Lung (tissue), 12 donors: ENCODE measurements around the gene IZUMO1. TPM values are rescaled to one million over a fixed set of nuclear protein-coding genes. Genes with fewer than 3 reads are reported as not detected.

ENCODE experiments used
- ATAC-seq: fragments of 200-7000 bp; cut with Tn5 transposase; one replicate; pipeline ENCODE4 v1.9.1; 2020; ENCODE audit warnings: moderate number of reproducible peaks; ENCODE audit not compliant: insufficient read depth, low FRiP score
- DNase-seq, 3 donors: peaks; one replicate each; pipeline ENCODE4 v3.0.0-alpha.2; 2013 to 2017
- H3K27ac ChIP-seq, 2 donors: one replicate each; pipeline ENCODE4 v1.5.1; 2013; ENCODE audit warnings: mild to moderate bottlenecking in 2 of 2, moderate library complexity in 2 of 2, control low read depth in 1 of 2, inconsistent platforms in 1 of 2, low read depth in 1 of 2, low read length in 1 of 2
- H3K27me3 ChIP-seq, 3 donors: one replicate each; pipeline ENCODE4 v1.5.1; 2013; ENCODE audit warnings: low read length in 2 of 3; ENCODE audit not compliant: control insufficient read depth in 3 of 3, insufficient read depth in 3 of 3
- H3K36me3 ChIP-seq, 4 donors: one replicate each; pipeline ENCODE4 v1.5.1; 2013; ENCODE audit warnings: low read length in 4 of 4, mild to moderate bottlenecking in 1 of 4, moderate library complexity in 1 of 4; ENCODE audit not compliant: control insufficient read depth in 4 of 4, insufficient read depth in 4 of 4
- H3K4me1 ChIP-seq, 5 donors: one replicate each; pipeline ENCODE4 v1.5.1; 2013; ENCODE audit warnings: low read length in 5 of 5, mild to moderate bottlenecking in 2 of 5, moderate library complexity in 1 of 5; ENCODE audit not compliant: control insufficient read depth in 5 of 5, insufficient read depth in 5 of 5
- H3K4me3 ChIP-seq: one replicate; pipeline ENCODE4 v1.5.1; 2013; ENCODE audit warnings: mild to moderate bottlenecking, control low read depth, moderate library complexity
- H3K9ac ChIP-seq, 2 donors: one replicate each; pipeline ENCODE4 v1.5.1; 2013; ENCODE audit warnings: low read length in 2 of 2, control low read depth in 1 of 2; ENCODE audit not compliant: insufficient read depth in 1 of 2
- H3K9me3 ChIP-seq, 4 donors: one replicate each; pipeline ENCODE4 v1.5.1; 2013; ENCODE audit warnings: low read length in 3 of 4, mild to moderate bottlenecking in 1 of 4, moderate library complexity in 1 of 4; ENCODE audit not compliant: control insufficient read depth in 4 of 4, insufficient read depth in 3 of 4
- WGBS, 2 donors: extraction: QIAGEN DNeasy Blood & Tissue Kit; methylation state at CpG; one replicate each; pipeline ENCODE4 v1.1.7; 2013; 5-methylcytosine and 5-hydroxymethylcytosine counted together
- polyA plus RNA-seq, 2 donors: library from polyadenylated mRNA; stranded (reverse); fragments of 200-250 nt; gene quantifications; one replicate each; pipeline ENCODE4 v1.2.1, GENCODE V29; 2013
- total RNA-seq, 2 donors: library from RNA; depleted of rRNA in 1 of 2; stranded (reverse); fragments of >200 nt in 1 of 2; gene quantifications; one replicate each; pipeline ENCODE4 v1.2.1, GENCODE V29; 2014 to 2021
- TF ChIP-seq, protein P1 (sequence below): IDR thresholded peaks from 2 replicates; pipeline ENCODE4 v1.5.1; 2012; ENCODE audit warnings: mild to moderate bottlenecking; ENCODE audit errors: control extremely low read depth, extremely low read depth
- donor health status: control.
- donor health status: control.
- donor health status: Bipolar disorder and iron deficiency.
- donor health status: healthy.
- donor health status: DM: yes; HTN: yes; CAD: no.

Gene IZUMO1
- total and polyA plus RNA-seq, 4 donors: 0.97 to 3.1 (median 1.8) TPM

- Histone ChIP-seq H3K36me3 (peaks cover 0 to 10% (median 0%) of the 10 kb centered on the region in 4 donors), H3K4me1 (peaks cover 0 to 18% (median 5%) of the 10 kb centered on the region in 5 donors), H3K9ac (peak within 1 kb of the TSS in 1 of 2 donors; percentile 58), H3K27ac (peak within 1 kb of the TSS in 1 of 2 donors; percentile 69), H3K9me3 (no peaks in the 10 kb centered on the region), H3K4me3 (peak within 1 kb of the TSS; percentile 30), H3K27me3 (peaks cover 0 to 10% (median 7%) of the 10 kb centered on the region in 3 donors)
- ATAC-seq: peak; percentile 79
- peak; percentile 73 to 88 (median 87) for DNase-seq
- 1 to 2% methylated on average over 60 to 73 of the region's 73 CpGs for WGBS, 2 donors
- TF ChIP-seq, protein P1, sequence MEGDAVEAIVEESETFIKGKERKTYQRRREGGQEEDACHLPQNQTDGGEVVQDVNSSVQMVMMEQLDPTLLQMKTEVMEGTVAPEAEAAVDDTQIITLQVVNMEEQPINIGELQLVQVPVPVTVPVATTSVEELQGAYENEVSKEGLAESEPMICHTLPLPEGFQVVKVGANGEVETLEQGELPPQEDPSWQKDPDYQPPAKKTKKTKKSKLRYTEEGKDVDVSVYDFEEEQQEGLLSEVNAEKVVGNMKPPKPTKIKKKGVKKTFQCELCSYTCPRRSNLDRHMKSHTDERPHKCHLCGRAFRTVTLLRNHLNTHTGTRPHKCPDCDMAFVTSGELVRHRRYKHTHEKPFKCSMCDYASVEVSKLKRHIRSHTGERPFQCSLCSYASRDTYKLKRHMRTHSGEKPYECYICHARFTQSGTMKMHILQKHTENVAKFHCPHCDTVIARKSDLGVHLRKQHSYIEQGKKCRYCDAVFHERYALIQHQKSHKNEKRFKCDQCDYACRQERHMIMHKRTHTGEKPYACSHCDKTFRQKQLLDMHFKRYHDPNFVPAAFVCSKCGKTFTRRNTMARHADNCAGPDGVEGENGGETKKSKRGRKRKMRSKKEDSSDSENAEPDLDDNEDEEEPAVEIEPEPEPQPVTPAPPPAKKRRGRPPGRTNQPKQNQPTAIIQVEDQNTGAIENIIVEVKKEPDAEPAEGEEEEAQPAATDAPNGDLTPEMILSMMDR: no peak
These were observed 6.0 kb upstream of the IZUMO1 start, which contains the start of gene FUT1 for GRCh38 chr19:48752496-48753365. TSS of gene FUT1 (minus strand) at chr19:48752641. CDS start at chr19:48751281, 1,360 bp downstream.

GRCh38 chr19:48751845-48752495, 5.3 kb upstream of the IZUMO1 start:
- Histone ChIP-seq H3K4me1 (peaks cover 0 to 21% (median 5%) of the 10 kb centered on the region in 5 donors), H3K4me3 (peak overlapping the region; percentile 30), H3K27ac (peak overlapping the region in 1 of 2 donors; percentile 69), H3K36me3 (peaks cover 0 to 10% (median 0%) of the 10 kb centered on the region in 4 donors), H3K9ac (peak overlapping the region in 1 of 2 donors; percentile 58), H3K27me3 (peaks cover 0 to 10% (median 7%) of the 10 kb centered on the region in 3 donors), H3K9me3 (no peaks in the 10 kb centered on the region)
- TF ChIP-seq, protein P1: no peak
- no peak for DNase-seq
- no peak for ATAC-seq
- WGBS, 2 donors: 17 to 24% methylated on average over 20 of the region's 20 CpGs

- no peak overlapping the region for H3K27ac ChIP-seq
- peak overlapping the region; percentile 3 for H3K4me3 ChIP-seq
- H3K4me1 ChIP-seq: peaks cover 0 to 21% (median 5%) of the 10 kb centered on the region in 5 donors
- TF ChIP-seq, protein P1: no peak
- H3K9ac ChIP-seq: no peak overlapping the region
- 78 to 81% methylated on average over 29 of the region's 29 CpGs for WGBS, 2 donors
- H3K27me3 ChIP-seq: peaks cover 0 to 13% (median 10%) of the 10 kb centered on the region in 3 donors
- DNase-seq (no peak), ATAC-seq (no peak)
- H3K9me3 ChIP-seq: peaks cover 0 to 2% (median 0%) of the 10 kb centered on the region in 4 donors
- peaks cover 0 to 10% (median 0%) of the 10 kb centered on the region in 4 donors for H3K36me3 ChIP-seq
These were observed 4.2 kb upstream of the IZUMO1 start for GRCh38 chr19:48750771-48751504.
